ENCODE data around the gene STK39.

The STK39 gene

GRCh38 chr2:168008646-168009195 lies 238.7 kb downstream of the STK39 start:
- no peak for DNase-seq (ENCODE audit: low read depth in 2 of 2, low spot score in 1 of 2)

GRCh38 chr2:168006498-168006897 lies 240.9 kb downstream of the STK39 start:
- DNase-seq (ENCODE audit: low read depth in 2 of 2, low spot score in 1 of 2), result no peak

GRCh38 chr2:168005586-168005985 lies 241.8 kb downstream of the STK39 start:
- DNase-seq (ENCODE audit: low read depth in 2 of 2, low spot score in 1 of 2), result no peak

- no peak for DNase-seq (ENCODE audit: low read depth in 2 of 2, low spot score in 1 of 2)
Observed at GRCh38 chr2:168003876-168004275, 243.5 kb downstream of the STK39 start.

- DNase-seq (ENCODE audit: low read depth in 2 of 2, low spot score in 1 of 2), result no peak
Observed at GRCh38 chr2:168002021-168002553, 245.3 kb downstream of the STK39 start.

GRCh38 chr2:167992278-167992677 lies 255.1 kb downstream of the STK39 start:
- no peak for DNase-seq (ENCODE audit: low read depth in 2 of 2, low spot score in 1 of 2)

GRCh38 chr2:167990062-167990461 lies 257.3 kb downstream of the STK39 start:
- DNase-seq (ENCODE audit: low read depth in 2 of 2, low spot score in 1 of 2), result no peak

- no peak for DNase-seq (ENCODE audit: low read depth in 2 of 2, low spot score in 1 of 2)
Observed at GRCh38 chr2:167988296-167988695, 259.1 kb downstream of the STK39 start.

- DNase-seq (ENCODE audit: low read depth in 2 of 2, low spot score in 1 of 2), result no peak
Observed at GRCh38 chr2:167987558-167987957, 259.8 kb downstream of the STK39 start.

GRCh38 chr2:167987026-167987425 lies 260.4 kb downstream of the STK39 start:
- no peak for DNase-seq (ENCODE audit: low read depth in 2 of 2, low spot score in 1 of 2)

GRCh38 chr2:167986223-167986622 lies 261.2 kb downstream of the STK39 start:
- no peak for DNase-seq (ENCODE audit: low read depth in 2 of 2, low spot score in 1 of 2)

- DNase-seq (ENCODE audit: low read depth in 2 of 2, low spot score in 1 of 2), result no peak
Observed at GRCh38 chr2:167981945-167982344, 265.4 kb downstream of the STK39 start.

- no peak for DNase-seq (ENCODE audit: low read depth in 2 of 2, low spot score in 1 of 2)
Observed at GRCh38 chr2:167980439-167980838, 267.0 kb downstream of the STK39 start.

- no peak for DNase-seq (ENCODE audit: low read depth in 2 of 2, low spot score in 1 of 2)
Observed at GRCh38 chr2:167972746-167973145, 274.6 kb downstream of the STK39 start.

- no peak for DNase-seq (ENCODE audit: low read depth in 2 of 2, low spot score in 1 of 2)
Observed at GRCh38 chr2:167972020-167972419, 275.4 kb downstream of the STK39 start.

GRCh38 chr2:167966937-167967913 lies 280.2 kb downstream of the STK39 start:
- DNase-seq (ENCODE audit: low read depth in 2 of 2, low spot score in 1 of 2), result no peak

- DNase-seq (ENCODE audit: low read depth in 2 of 2, low spot score in 1 of 2), result no peak
Observed at GRCh38 chr2:167965907-167966761, 281.3 kb downstream of the STK39 start.

- DNase-seq (ENCODE audit: low read depth in 2 of 2, low spot score in 1 of 2), result no peak
Observed at GRCh38 chr2:167964650-167965413, 282.6 kb downstream of the STK39 start.

- DNase-seq (ENCODE audit: low read depth in 2 of 2, low spot score in 1 of 2), result no peak
Observed at GRCh38 chr2:167963899-167964649, 283.3 kb downstream of the STK39 start.
